Hepatocyte (in vitro differentiated cells): Measurements from ENCODE around the gene CARS1.

Experiments
- CTCF ChIP-seq: fragments of 200-600 bp; sonication (generic); IDR thresholded peaks from 2 replicates; pipeline ENCODE4 v1.5.1; 2016; ENCODE audit warnings: antibody characterized with exemption, mild to moderate bottlenecking; ENCODE audit not compliant: poor library complexity
- EZH2 ChIP-seq: fragments of 200-600 bp; sonication (generic); IDR thresholded peaks from 2 replicates; pipeline ENCODE4 v1.6.1; 2016; ENCODE audit warnings: antibody characterized with exemption, mild to moderate bottlenecking, borderline replicate concordance
- EZH2phosphoT487 ChIP-seq: fragments of 200-600 bp; sonication (generic); IDR thresholded peaks from one replicate; pipeline ENCODE4 v1.6.1; 2018; ENCODE audit warnings: antibody characterized with exemption, mild to moderate bottlenecking, low read depth, moderate library complexity; ENCODE audit not compliant: unreplicated experiment, severe bottlenecking

- TF ChIP-seq CTCF (no peak), EZH2 (no peak), EZH2phosphoT487 (no peak)
These were observed at the start of gene CARS1 for GRCh38 chr11:3057069-3057963.
